Measurements from ENCODE around the gene NRDC. TPM values are rescaled to one million over a fixed set of nuclear protein-coding genes. Genes with fewer than 3 reads are reported as not detected.

NRDC gene
- total RNA-seq, 4 donors from 2014 or later, result 35.1 to 83.7 (median 64.1) TPM

DNA sequence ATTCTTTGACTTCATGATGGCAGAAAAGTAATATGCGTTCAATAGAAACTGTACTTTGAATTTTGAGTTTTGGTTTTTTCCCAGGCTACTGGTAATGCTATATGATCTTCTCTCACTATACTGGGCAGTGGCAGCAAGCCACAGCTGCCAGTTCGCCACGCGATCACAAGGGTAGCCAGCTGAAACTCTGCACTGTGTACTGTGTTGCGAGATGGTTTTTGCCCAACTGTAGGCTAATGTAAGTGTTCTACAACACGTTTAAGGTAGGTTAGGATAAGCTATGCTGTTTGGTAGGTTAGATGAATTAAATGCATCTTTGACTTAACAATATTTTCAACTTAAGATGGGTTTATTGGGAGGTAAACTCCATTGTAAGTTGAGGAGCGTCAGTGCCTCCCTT is 123.1 kb downstream of the NRDC start:
- TF ChIP-seq, protein P1, sequence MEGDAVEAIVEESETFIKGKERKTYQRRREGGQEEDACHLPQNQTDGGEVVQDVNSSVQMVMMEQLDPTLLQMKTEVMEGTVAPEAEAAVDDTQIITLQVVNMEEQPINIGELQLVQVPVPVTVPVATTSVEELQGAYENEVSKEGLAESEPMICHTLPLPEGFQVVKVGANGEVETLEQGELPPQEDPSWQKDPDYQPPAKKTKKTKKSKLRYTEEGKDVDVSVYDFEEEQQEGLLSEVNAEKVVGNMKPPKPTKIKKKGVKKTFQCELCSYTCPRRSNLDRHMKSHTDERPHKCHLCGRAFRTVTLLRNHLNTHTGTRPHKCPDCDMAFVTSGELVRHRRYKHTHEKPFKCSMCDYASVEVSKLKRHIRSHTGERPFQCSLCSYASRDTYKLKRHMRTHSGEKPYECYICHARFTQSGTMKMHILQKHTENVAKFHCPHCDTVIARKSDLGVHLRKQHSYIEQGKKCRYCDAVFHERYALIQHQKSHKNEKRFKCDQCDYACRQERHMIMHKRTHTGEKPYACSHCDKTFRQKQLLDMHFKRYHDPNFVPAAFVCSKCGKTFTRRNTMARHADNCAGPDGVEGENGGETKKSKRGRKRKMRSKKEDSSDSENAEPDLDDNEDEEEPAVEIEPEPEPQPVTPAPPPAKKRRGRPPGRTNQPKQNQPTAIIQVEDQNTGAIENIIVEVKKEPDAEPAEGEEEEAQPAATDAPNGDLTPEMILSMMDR (IDR thresholded peaks at IDR 0.05), result no peak
- no peak for TF ChIP-seq POLR2A (IDR thresholded peaks at IDR 0.05)
- intact Hi-C loops (cut with DNase I), result no loop called here
- Histone ChIP-seq H3K9me3 (no peaks in the 10 kb centered on the region), H3K4me3 (no peak overlapping the region), H3K27ac (no peak overlapping the region), H3K36me3 (peaks cover 0 to 44% (median 0%) of the 10 kb centered on the region in 3 donors), H3K4me1 (no peaks in the 10 kb centered on the region), H3K27me3 (no peaks in the 10 kb centered on the region)
- no peak for DNase-seq
- WGBS, 2 donors, result 95 to 96% methylated on average over 7 of the region's 7 CpGs

DNA sequence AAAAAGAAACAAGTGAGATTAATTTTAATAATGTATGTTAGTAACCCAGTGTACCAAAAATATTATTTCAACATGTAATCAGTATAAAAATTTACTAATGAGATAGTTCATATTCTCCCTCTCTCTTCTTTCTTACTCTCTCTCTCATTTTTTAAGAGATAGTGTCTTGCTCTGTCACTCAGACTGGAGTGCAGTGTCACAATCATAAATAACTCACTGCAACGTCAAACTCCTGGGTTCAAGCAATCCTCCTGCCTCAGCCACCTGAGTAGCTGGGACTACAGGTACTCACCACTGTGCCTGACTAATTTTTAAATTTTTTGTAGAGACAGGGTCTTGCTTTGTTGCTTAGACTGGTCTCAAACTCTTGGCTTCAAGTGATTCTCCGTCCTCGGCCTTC is 123.9 kb downstream of the NRDC start:
- Histone ChIP-seq H3K27me3 (no peaks in the 10 kb centered on the region), H3K27ac (no peak overlapping the region), H3K36me3 (peaks cover 0 to 44% (median 0%) of the 10 kb centered on the region in 3 donors), H3K9me3 (no peaks in the 10 kb centered on the region), H3K4me1 (no peaks in the 10 kb centered on the region), H3K4me3 (no peak overlapping the region)
- TF ChIP-seq POLR2A (IDR thresholded peaks at IDR 0.05), result no peak
- TF ChIP-seq, protein P1 (IDR thresholded peaks at IDR 0.05), result no peak
- intact Hi-C loops (cut with DNase I), result no loop called here
- DNase-seq, result no peak
- WGBS, 2 donors, result 92 to 96% methylated on average over 3 of the region's 3 CpGs

DNA sequence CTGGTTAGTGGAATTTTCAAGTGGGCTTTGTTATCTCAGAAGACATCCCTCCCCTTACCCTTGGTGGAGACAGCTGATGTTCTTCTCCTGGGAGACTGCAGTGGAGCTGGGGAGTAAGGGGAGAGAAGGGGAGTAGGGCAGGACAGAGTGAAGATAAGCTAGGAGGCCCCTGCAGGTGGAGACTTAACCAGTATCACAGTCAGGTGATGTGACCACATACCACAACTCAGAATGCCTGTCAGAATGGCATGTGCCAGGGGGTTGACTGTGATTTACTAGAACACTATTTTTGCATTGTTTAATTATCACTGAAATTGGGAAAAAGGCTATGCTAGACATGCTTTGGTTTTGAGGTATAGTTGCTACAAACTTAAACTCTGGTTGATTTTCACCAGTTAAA is 124.6 kb downstream of the NRDC start:
- H3K4me3 ChIP-seq, result no peak overlapping the region
- no peaks in the 10 kb centered on the region for H3K4me1 ChIP-seq
- DNase-seq, result no peak
- TF ChIP-seq POLR2A (IDR thresholded peaks at IDR 0.05), result no peak
- TF ChIP-seq, protein P1 (IDR thresholded peaks at IDR 0.05), result no peak
- intact Hi-C loops (cut with DNase I), result no loop called here
- no peaks in the 10 kb centered on the region for H3K27me3 ChIP-seq
- peaks cover 0 to 49% (median 0%) of the 10 kb centered on the region in 3 donors for H3K36me3 ChIP-seq
- no peaks in the 10 kb centered on the region for H3K9me3 ChIP-seq
- no peak overlapping the region for H3K27ac ChIP-seq

DNA sequence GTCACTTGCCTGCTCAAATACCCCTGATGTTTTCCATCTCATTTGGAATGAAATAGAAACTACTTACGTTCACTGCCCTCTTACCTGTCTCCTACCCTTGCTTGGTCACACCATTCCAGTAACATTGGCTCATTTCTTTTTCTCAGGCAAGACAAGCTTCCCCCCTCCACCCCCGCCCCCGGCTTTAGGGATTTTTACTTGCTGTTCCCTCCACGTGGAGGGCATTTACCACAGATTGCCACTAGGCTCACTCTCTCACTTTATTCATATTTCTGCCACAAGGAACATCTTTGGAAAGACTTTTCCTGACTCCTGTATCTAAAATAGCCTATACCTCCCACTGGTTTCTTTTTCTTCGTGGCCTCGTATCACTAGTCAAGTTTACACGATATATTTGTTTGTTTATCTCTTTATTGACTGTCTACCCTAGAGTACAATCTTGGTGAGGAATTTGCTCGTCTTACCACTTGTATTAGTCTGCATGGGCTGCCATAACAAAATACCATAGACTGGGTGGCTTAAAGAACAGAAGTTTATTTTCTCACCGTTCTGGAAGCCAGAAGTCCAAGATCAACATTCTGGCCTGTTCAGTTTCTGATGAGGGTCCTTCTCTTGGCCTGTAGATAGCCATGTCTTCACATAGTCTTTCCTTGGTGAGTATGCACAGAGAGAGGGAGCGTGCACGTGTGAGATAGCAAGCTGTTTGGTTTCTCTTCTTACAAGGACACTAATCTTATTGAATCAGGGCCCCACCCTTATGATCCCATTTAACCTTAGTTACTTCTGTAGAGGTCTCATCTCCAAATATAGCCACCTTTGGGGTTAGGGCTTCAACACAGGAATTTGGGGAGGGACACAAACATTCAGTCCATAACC is 126.2 kb downstream of the NRDC start:
- H3K9me3 ChIP-seq, result no peaks in the 10 kb centered on the region
- peaks cover 0 to 59% (median 0%) of the 10 kb centered on the region in 3 donors for H3K36me3 ChIP-seq
- no peak overlapping the region for H3K4me3 ChIP-seq
- 91 to 93% methylated on average over 9 to 11 of the region's 11 CpGs for WGBS, 2 donors
- no peaks in the 10 kb centered on the region for H3K4me1 ChIP-seq
- no peak for DNase-seq
- intact Hi-C loops (cut with DNase I), result no loop called here
- TF ChIP-seq POLR2A (IDR thresholded peaks at IDR 0.05), result no peak
- TF ChIP-seq, protein P1 (IDR thresholded peaks at IDR 0.05), result no peak
- H3K27ac ChIP-seq, result no peak overlapping the region
- no peaks in the 10 kb centered on the region for H3K27me3 ChIP-seq

DNA sequence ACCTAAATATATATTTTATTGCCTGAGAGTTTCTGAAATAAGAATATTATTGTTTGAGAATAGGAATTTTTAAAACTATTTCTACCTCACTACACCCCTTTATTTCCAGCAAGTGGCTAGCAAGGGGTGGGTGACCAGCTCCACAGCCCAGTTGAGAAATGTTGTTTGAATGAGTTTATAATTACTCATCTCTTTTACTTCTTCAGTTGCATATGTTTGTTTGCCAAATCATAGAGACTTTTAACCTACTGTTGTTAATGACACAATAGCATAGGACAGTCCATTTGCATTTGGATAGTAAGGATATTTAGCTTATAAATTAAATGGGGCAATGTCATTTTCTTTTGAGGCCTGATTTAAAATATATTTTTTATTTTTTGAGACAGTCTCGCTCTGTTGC is 127.8 kb downstream of the NRDC start:
- Histone ChIP-seq H3K27ac (no peak overlapping the region), H3K36me3 (peaks cover 0 to 61% (median 0%) of the 10 kb centered on the region in 3 donors), H3K9me3 (no peaks in the 10 kb centered on the region), H3K27me3 (no peaks in the 10 kb centered on the region), H3K4me1 (no peaks in the 10 kb centered on the region), H3K4me3 (no peak overlapping the region)
- WGBS, 2 donors, result 100% methylated on average over 1 of the region's 1 CpG
- intact Hi-C loops (cut with DNase I), result no loop called here
- no peak for TF ChIP-seq POLR2A (IDR thresholded peaks at IDR 0.05)
- TF ChIP-seq, protein P1 (IDR thresholded peaks at IDR 0.05), result no peak
- DNase-seq, result no peak

Measured in esophagus squamous epithelium (tissue), 5 donors.